NK-92 treated with Interleukin-12 subunit alpha and Interleukin-12 subunit beta, amount 100 ng/mL, for 24 hours (cell line): Measurements from ENCODE around the gene ACTR1A.

Source experiments
- DNase-seq: peaks from one replicate; lab custom pipeline; 2025; lab: John Stamatoyannopoulos, UW

The ACTR1A gene

GRCh38 chr10:102453502-102453901, 49.0 kb downstream of the ACTR1A start:
- DNase-seq = no peak

GRCh38 chr10:102452672-102453340, 49.7 kb downstream of the ACTR1A start:
- peak; percentile 40 for DNase-seq

GRCh38 chr10:102451105-102451969, 51.2 kb downstream of the ACTR1A start, which contains the start of gene C10orf95:
TSS of gene C10orf95 (minus strand) at chr10:102451543. CDS start at chr10:102451093, 450 bp downstream.
- DNase-seq = no peak

- peak; percentile 81 for DNase-seq
Measured at GRCh38 chr10:102450374-102451104, 52.0 kb downstream of the ACTR1A start.

GRCh38 chr10:102450124-102450373, 52.5 kb downstream of the ACTR1A start:
- no peak for DNase-seq

GRCh38 chr10:102449321-102450123, 53.0 kb downstream of the ACTR1A start:
- peak; percentile 73 for DNase-seq

DNA sequence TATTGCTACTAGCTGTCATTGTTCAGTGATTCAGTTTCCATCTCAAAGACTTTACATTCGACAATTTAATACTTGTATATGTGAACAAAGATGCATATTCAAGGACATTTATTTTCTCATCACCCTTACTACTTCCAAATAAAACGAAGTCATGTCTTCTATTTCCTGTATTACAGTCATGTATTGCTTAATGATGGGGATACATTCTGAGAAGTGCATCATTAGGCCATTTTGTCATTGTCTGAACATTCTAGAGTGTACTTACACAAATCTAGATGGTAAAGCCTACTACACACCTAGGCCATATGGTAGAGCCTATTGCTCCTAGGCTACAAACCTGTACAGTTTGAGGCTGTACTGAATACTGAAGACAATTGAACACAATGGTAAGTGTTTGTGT, 57.7 kb downstream of the ACTR1A start:
- DNase-seq = no peak

DNA sequence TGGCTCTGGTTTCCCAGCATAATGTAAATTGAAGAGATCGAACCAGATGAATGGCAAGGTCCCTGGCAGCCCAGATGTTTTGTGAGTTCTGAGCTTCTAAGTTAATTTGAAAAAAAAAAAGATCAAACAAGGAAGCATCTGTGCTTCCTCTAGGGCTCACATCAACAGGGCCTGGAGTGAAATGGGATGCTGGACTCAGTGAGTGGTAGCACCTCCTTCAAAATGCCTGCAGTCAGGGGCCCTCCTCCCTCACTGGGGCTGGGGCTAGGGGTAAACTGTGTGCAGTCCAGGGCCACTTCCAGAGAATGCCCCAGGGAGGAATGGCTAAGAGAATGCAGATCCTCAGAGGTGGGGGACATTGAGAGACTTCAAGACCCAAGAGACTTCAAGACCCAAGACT, 64.1 kb downstream of the ACTR1A start:
- no peak for DNase-seq

DNA sequence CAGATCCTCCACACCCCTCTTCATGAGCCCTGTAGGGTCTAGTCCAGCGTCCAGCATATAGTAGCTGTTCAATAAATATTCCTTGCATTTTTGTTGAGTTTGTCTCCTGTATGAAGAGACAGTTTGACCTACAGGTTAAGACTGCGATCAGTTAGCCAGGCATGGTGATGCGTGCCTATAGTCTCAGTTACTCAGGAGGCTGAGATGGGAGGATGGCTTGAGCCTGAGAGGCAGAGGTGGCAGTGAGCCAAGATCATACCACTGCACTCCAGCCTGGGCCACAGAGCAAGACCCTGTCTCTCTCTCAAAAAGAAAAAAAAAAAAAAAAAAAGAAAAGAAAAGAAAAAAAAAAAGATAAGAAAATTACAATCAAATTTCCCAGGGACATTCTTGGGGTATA, 65.0 kb downstream of the ACTR1A start:
- DNase-seq = no peak

GRCh38 chr10:102436312-102436711, 66.2 kb downstream of the ACTR1A start:
- DNase-seq = no peak

DNA sequence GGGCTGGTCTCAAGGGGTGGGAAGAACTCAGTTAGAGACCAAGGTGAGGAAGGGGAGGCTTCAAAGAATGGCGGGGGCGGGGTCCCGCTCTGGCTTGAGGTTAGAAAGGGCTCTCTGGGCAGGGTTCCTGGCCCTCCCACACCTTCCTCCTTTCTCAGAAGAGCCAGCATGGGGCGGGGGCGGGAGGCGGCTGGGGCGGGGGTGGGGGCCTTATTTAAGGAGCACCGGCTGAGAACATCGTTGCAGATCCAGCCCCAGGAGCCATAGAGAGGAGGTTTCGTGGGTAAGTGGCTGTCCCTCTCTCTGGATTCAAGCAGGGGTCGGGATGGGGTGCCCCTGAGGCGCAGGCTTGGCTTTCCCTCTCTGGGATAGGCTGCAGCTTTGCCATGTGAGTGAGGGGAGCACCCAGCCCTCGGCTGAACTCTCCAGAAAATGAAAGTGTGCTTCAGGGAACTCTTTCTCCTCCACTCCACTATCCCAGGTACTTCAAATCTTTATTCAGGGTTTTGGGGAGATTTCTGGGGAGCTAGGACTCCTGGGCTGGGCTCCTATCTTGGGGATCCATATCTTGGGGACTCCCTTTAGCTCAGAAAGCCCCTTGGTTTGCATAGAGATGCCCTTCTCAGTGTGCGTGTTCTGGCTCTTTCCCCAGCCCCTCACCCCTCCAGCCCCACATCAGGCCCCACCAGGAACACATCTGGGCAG, 66.8 kb downstream of the ACTR1A start:
- DNase-seq = peak; percentile 61

GRCh38 chr10:102435133-102435497, 67.4 kb downstream of the ACTR1A start:
- DNase-seq = no peak

DNA sequence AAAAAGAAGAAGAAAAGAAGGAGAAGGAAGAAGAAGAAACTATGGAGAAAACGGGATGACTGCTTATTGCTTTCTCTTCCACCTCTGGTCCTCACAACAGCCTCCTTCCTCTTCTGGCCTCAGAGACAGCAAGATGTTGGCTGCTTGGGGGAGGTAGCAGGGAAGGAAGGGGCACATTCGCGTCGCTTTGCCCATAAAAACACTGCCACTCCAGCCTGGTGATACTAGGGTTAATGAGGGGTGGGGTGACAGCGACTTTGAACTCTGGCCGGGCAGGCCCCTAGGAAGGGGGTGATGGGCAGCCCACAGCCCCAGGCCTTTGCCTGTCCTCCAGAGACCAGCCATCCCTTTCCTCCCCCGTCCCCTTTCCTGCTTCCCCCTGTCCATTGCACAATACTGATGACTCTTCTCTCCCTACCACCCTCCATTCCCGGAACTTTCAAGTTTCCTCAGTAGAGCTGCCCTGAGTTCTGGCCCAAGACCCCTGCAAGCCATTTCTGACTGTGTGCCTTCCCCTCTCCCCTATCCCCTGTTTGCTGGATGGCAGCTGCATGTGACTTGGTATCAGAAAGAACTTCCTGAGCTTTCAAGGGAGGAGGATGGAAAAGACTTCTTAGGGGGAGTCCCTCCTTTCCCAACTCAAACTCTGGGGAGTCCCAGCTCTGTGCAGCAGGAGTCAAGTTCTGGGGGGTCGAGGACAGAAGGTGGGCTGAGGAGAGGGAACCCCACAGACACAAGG, 67.9 kb downstream of the ACTR1A start:
- no peak for DNase-seq

- no peak for DNase-seq
Measured at GRCh38 chr10:102433619-102434046, 68.9 kb downstream of the ACTR1A start.

GRCh38 chr10:102432162-102432950, 70.2 kb downstream of the ACTR1A start, which contains the start of gene CUEDC2:
TSS of gene CUEDC2 (minus strand) at chr10:102432574. CDS start at chr10:102425188, 7,386 bp downstream.
- peak; percentile 87 for DNase-seq

DNA sequence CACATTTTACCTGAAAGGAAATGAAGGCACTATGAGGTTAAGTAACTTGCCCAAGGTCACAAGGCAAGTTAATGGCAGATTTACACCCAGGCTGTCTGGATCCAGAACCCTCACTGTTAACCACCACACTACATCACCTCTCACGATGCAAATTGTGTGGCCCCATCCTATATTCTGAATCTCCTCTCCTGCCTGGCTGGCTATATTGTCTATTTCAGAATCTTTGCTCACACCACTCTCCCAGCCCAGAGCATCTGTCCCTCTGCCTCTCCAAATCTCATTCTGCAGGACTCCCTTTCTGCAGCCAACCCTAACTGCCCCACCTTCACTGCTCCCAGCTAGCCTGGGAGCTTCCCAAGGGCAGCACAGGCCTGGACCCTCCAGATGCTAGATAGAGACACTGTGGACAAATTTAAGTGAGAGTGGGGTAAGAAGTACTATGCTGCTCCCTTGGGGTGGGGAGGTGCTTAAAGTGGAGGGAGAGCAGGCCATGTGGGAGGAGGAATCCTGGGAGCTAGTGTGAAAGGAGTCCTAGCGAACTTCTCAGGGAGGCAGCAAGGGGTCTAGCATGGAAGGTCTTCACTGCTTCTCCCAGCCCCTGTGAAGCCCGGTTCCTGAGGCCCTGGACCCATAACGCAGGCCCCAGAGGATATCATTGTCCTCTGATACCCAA, 70.9 kb downstream of the ACTR1A start:
- DNase-seq = no peak

DNA sequence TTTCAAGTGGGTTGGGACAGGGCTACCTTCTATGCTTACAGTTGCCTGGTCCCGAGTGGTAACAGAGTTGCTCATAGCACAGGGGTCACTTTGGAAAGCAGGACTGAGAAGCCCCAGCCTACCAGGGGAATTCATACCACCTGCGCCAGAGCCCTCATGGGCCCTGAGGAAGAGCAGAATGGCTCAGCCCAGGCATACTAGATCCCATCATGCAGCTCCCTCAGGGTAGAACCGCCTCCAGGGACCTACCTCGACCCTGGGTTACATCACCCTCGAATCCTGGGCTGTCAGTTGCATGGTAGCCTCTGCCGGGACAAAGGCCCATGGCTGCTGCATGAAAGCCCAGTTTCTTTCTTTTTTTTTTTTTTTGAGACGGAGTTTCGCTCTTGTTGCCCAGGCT, 73.0 kb downstream of the ACTR1A start:
- DNase-seq = no peak
